ENCODE data around the gene PEX11A. TPM values are rescaled to one million over a fixed set of nuclear protein-coding genes. Genes with fewer than 3 reads are reported as not detected.

PEX11A gene
- total and polyA plus RNA-seq, 2 of the 8 experiments (the other 6 are each of a cell fraction or from before 2014, with no cell fraction given) = 2.9 to 3.0 TPM

- Histone ChIP-seq H4K5ac (ENCODE audit: insufficient read length, low read depth, low read length) (no peak overlapping the region), H3K4me3 (ENCODE audit: extremely low read depth in 1 of 4, insufficient read depth in 2 of 4, low read depth in 3 of 4, low read length in 4 of 4) (no peak overlapping the region), H3K4ac (replicated peaks; ENCODE audit: insufficient read length, low read depth, low read length) (no peak overlapping the region), H3K4me2 (ENCODE audit: insufficient read depth in 1 of 2, low read depth in 2 of 2, low read length in 2 of 2) (no peak overlapping the region), H2BK20ac (ENCODE audit: low read length) (no peak overlapping the region), H3K27me3 (replicated peaks in 1 of 4; ENCODE audit: control insufficient read depth in 3 of 4, extremely low read depth in 1 of 4, insufficient read depth in 3 of 4, low read length in 3 of 4) (no peaks in the 10 kb centered on the region; a peak in 1 of 7 replicates), H3K79me1 (ENCODE audit: low read depth, low read length) (no peaks in the 10 kb centered on the region; the same call in 1 of the 2 replicates), H2BK120ac (replicated peaks; ENCODE audit: low read depth, low read length) (no peak overlapping the region), H4K91ac (replicated peaks; ENCODE audit: insufficient read length, low read length) (no peak overlapping the region), H3K56ac (replicated peaks; ENCODE audit: insufficient read length, low read depth, low read length) (no peak overlapping the region), H4K8ac (ENCODE audit: extremely low read depth, insufficient read depth, low read length) (no peak overlapping the region), H3K18ac (ENCODE audit: extremely low read depth, low read length) (no peak overlapping the region), H2BK5ac (ENCODE audit: low read depth, low read length) (no peak overlapping the region), H3K9me3 (ENCODE audit: insufficient read depth in 2 of 2, low read depth in 1 of 2, low read length in 1 of 2) (peaks cover 14 to 40% of the 10 kb centered on the region in 2 experiments; a peak in 3 of 4 replicates), H3K79me2 (ENCODE audit: control insufficient read depth in 1 of 2, insufficient read depth in 2 of 2, low read length in 2 of 2) (no peaks in the 10 kb centered on the region), H2AFZ (ENCODE audit: low read length) (no peak overlapping the region), H3K23me2 (ENCODE audit: low read depth, low read length) (no peaks in the 10 kb centered on the region), H4K20me1 (replicated peaks in 1 of 2; ENCODE audit: control insufficient read depth in 1 of 2, insufficient read depth in 2 of 2, low read length in 2 of 2) (peaks cover 0 to 12% of the 10 kb centered on the region in 2 experiments), H3K9ac (replicated peaks in 1 of 4; ENCODE audit: extremely low read depth in 1 of 4, low read depth in 3 of 4, low read length in 3 of 4) (no peak overlapping the region), H2BK12ac (ENCODE audit: low read depth, low read length) (no peak overlapping the region), H2AK5ac (ENCODE audit: low read depth, low read length) (no peak overlapping the region), H2BK15ac (ENCODE audit: low read length) (no peak overlapping the region), H3K4me1 (replicated peaks in 1 of 4; ENCODE audit: control insufficient read depth in 3 of 4, insufficient read depth in 4 of 4, low read length in 3 of 4) (no peaks in the 10 kb centered on the region), H3K14ac (ENCODE audit: insufficient read length) (no peak overlapping the region), H3K36me3 (ENCODE audit: control insufficient read depth in 2 of 4, insufficient read depth in 4 of 4, low read length in 3 of 4) (peaks cover 31 to 68% (median 52%) of the 10 kb centered on the region in 4 experiments), H3K23ac (ENCODE audit: insufficient read length) (no peak overlapping the region), H3K27ac (ENCODE audit: low read depth, low read length) (no peak overlapping the region)
- 92% methylated on average over 16 of the region's 18 CpGs; no CpG with 5 or more reads in 1 of the 2 experiments for WGBS, 2 experiments (ENCODE audit: extremely low coverage in 1 of 2, insufficient coverage in 1 of 2, insufficient read length in 1 of 2, insufficient replicate concordance in 2 of 2, low coverage in 1 of 2, low lambda C conversion rate in 2 of 2, missing lambda C conversion rate in 1 of 2)
- ChIA-PET CTCF (ENCODE audit: partially characterized antibody) (interaction anchor here (0.9 to 1.0 kb wide), 2 partner anchors 12 to 13 kb away, joined by 3 read pairs; no protein-coding TSS in a partner anchor), POLR2A (ENCODE audit: partially characterized antibody) (interaction anchor here (2.1 kb wide), 1 partner anchor 10 kb away, joined by 9 read pairs; no protein-coding TSS in a partner anchor)
- no peak for FAIRE-seq
- DNase-seq (ENCODE audit: low read depth in 1 of 2, low spot score in 2 of 2) = no peak
- no peak for TF ChIP-seq CTCF (IDR thresholded peaks at IDR 0.05; ENCODE audit: control extremely low read depth in 1 of 3, insufficient read depth in 1 of 3, low read depth in 1 of 3, low read length in 3 of 3)
- TF ChIP-seq ZNF274 (IDR thresholded peaks at IDR 0.05; ENCODE audit: borderline replicate concordance, extremely low read depth, low read length) = no peak
- no peak for TF ChIP-seq ATF3 (IDR thresholded peaks at IDR 0.05; ENCODE audit: insufficient read depth, low read depth, low read length)
- no peak for TF ChIP-seq CBX5 (IDR thresholded peaks at IDR 0.05; ENCODE audit: low read depth, low read length)
- no peak for TF ChIP-seq ATF2 (IDR thresholded peaks at IDR 0.05; ENCODE audit: low read length)
- no peak for TF ChIP-seq BRCA1 (IDR thresholded peaks at IDR 0.05; ENCODE audit: low read depth, low read length)
These were observed 57.8 kb downstream of the PEX11A start for GRCh38 chr15:89632563-89633430.
